GM10266 (cell line): ENCODE results near the gene LPAR6.

Experiments
- DNase-seq: peaks from one replicate; pipeline ENCODE4 v3.0.0; 2012; ENCODE audit errors: extremely low spot score
- TF ChIP-seq, protein P1 (sequence below): IDR thresholded peaks from 2 replicates; pipeline ENCODE4 v1.5.1; 2012; ENCODE audit warnings: mild to moderate bottlenecking, low read depth; ENCODE audit not compliant: control insufficient read depth, insufficient read depth; ENCODE audit errors: missing control alignments

The LPAR6 gene

DNA sequence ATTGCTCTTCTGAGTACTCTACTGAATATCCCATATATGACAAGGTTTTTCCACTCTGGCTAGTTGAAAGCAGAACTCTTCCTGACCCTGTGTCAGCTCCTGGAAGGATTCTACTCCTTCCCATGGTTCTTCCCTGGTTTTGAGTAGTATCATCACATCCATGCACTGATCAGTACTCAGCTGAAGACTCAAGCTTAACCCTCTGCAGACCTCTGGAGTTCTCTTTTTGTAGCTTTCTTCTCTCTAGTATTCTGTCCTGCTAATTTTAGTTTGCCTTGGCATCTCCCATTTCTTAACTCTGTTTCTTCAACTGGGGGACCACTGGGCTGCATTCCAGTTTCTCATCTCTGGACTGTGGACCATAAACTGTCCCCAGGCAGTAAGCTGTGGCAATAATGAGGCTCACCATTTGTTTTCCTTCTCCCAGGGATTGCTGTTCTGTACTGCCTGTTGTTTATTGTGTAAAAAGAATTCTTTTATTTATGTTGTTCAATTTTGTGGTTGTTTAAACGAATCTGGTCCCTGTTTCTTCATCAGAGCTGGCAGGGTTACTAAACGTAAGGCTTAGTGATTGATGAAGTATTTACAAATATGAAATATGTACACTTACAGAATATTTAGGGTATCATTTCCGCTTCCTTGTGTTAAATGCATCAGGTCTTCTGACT is 19.7 kb downstream of the LPAR6 start:
- TF ChIP-seq, protein P1, sequence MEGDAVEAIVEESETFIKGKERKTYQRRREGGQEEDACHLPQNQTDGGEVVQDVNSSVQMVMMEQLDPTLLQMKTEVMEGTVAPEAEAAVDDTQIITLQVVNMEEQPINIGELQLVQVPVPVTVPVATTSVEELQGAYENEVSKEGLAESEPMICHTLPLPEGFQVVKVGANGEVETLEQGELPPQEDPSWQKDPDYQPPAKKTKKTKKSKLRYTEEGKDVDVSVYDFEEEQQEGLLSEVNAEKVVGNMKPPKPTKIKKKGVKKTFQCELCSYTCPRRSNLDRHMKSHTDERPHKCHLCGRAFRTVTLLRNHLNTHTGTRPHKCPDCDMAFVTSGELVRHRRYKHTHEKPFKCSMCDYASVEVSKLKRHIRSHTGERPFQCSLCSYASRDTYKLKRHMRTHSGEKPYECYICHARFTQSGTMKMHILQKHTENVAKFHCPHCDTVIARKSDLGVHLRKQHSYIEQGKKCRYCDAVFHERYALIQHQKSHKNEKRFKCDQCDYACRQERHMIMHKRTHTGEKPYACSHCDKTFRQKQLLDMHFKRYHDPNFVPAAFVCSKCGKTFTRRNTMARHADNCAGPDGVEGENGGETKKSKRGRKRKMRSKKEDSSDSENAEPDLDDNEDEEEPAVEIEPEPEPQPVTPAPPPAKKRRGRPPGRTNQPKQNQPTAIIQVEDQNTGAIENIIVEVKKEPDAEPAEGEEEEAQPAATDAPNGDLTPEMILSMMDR, result no peak
- no peak for DNase-seq

DNA sequence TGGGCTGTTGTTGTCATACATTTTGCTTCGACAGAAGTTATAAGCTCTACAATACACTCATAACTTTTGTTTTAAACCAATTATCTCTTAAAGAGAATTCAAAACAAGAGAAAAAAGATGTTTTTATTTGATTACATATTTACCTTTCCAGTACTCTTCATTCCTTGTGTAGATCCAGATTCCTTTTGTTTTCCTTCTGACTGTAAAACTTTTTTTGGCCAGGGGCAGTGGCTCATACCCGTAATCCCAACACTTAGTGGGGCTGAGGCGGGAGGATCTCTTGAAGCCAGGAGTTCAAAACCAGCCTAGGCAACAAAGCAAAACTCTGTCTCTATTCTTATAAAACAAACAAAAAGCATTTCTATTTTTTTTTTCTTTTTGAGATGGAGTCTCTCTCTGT is 21.7 kb downstream of the LPAR6 start:
- TF ChIP-seq, protein P1, result no peak
- no peak for DNase-seq

DNA sequence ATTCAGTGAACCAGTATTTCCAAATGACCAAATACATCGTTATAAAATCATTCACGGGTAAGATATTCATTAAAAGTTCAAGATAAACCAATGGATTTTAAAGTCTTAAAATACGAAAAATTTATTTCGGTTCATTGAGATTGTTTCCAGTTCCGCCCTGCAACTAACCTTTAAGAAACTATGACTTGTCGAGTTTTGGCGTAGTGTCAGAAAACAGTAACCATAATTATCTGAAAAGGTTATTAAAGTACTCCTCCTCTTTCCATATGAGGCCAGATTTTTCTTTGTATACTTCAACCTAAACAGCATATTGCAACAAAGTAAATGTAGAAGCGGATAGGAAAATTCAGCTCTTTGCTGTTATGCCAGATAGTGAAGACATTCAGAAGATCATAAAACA is 26.1 kb downstream of the LPAR6 start:
- DNase-seq, result no peak
- TF ChIP-seq, protein P1, result no peak

DNA sequence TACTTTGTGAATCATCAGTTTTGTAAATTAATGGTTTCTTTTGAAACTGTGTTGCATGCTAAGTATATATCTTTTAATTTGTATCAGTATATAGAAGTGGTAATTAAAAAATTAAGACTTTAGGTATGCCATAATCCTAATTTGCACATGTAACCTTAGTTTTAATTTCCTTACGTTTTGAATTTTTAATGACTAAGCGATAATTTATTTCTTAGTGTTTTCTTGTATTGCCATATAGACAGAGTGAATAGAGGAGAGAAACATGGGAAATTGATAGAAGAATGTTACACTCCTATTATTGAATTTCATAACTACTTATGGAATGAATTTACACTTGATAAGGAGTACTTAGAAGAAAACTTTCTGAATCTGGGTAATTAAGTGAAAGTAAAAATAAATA is 29.5 kb downstream of the LPAR6 start:
- DNase-seq, result no peak
- TF ChIP-seq, protein P1, result no peak

DNA sequence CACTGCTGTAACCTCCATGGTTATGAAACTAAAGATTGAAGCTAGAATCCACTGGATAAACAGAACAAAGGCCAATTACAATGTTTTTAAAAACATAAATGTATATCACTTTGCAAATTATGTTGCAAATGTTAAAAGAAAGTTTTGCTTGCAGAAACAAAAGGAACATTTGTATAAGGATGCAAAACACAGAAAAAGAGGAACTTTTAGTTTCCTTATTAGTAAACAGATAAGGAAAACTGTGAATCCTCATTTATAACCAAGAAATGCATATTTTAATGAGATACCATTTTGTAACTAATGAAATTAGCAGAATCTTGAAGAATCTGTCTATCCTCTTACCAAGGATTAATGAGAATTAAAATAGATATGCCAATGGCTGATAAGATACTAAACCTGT is 32.3 kb downstream of the LPAR6 start:
- DNase-seq, result no peak

DNA sequence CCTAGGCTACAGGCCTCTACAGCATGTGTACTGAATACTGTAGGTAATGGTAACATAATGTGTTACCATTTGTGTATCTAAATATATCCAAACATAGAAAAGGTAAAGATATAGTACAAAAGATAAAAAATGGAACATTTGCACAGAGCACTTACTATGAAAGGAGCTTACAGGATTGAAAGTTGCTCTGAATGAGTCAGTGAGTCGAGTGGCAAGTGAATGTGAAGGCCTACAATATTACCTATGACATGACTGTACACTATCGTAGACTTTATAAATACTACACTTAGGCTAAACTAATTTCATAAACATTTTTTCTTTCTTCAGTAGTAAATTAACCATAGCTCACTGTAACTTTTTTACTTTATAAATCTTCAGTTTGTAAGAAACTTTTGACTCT is 35.1 kb downstream of the LPAR6 start:
- TF ChIP-seq, protein P1, result no peak
- no peak for DNase-seq

More for the DNA sequence above, 32.3 kb downstream of the LPAR6 start:
- TF ChIP-seq, protein P1, result no peak

DNA sequence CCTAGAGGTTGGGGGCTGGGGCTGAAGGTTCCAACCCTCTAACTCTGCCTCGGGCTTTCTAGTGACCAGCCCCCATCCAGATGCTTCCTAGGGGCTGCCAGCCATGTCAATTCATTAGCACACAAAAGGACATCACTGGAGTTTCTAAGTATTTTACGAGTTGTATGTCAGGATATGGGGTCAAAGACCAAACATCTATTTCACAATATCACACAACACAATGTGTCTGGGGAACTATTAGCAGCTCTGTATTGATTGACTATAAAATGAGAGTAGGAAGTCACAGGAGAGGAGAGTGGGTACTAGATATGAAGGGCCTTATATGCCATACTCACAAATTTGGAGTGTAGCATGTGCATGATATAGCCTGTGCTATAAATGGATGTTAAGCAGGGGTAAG is 42.1 kb downstream of the LPAR6 start:
- TF ChIP-seq, protein P1, result no peak
- DNase-seq, result no peak
